ENCODE measurements around the gene SDC3. TPM values are rescaled to one million over a fixed set of nuclear protein-coding genes. Genes with fewer than 3 reads are reported as not detected.

Gene SDC3
- total and polyA plus RNA-seq, 2 of the 8 experiments (the other 6 are each of a cell fraction or from before 2014, with no cell fraction given): 7.0 to 27.0 TPM

DNA sequence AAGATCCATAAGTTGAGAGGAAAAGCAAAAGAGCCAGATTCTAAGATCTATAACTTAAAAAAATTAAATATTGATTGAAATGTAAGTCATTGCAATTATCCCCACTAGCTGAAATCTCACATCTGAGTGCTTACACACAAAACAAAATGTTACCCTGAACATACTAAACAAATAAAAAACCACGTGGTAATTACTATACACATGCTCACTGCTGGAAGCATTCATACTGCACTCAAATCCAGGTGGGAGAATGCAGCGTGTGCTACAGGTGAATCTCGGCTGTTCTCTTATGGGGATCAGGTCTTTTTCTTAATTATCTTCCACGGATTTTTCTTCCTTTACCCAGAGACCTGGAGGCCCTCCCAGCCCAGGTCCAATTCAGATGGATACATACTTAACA lies 74.3 kb downstream of the SDC3 start:
- Histone ChIP-seq H3K18ac (ENCODE audit: extremely low read depth, low read length) (no peak overlapping the region), H3K79me2 (ENCODE audit: control insufficient read depth in 1 of 2, insufficient read depth in 2 of 2, low read length in 2 of 2) (no peaks in the 10 kb centered on the region), H2AK5ac (ENCODE audit: low read depth, low read length) (no peak overlapping the region), H2BK20ac (ENCODE audit: low read length) (no peak overlapping the region), H2AFZ (ENCODE audit: low read length) (no peak overlapping the region), H2BK12ac (ENCODE audit: low read depth, low read length) (no peak overlapping the region), H3K14ac (ENCODE audit: insufficient read length) (no peak overlapping the region), H3K36me3 (ENCODE audit: control insufficient read depth in 2 of 4, insufficient read depth in 4 of 4, low read length in 3 of 4) (no peaks in the 10 kb centered on the region), H3K23me2 (ENCODE audit: low read depth, low read length) (no peaks in the 10 kb centered on the region), H3K79me1 (ENCODE audit: low read depth, low read length) (no peaks in the 10 kb centered on the region), H3K4me1 (replicated peaks in 1 of 4; ENCODE audit: control insufficient read depth in 3 of 4, insufficient read depth in 4 of 4, low read length in 3 of 4) (peaks cover 0 to 5% (median 0%) of the 10 kb centered on the region in 4 experiments; a peak in 1 of 7 replicates), H3K4me2 (ENCODE audit: insufficient read depth in 1 of 2, low read depth in 2 of 2, low read length in 2 of 2) (no peak overlapping the region), H2BK5ac (ENCODE audit: low read depth, low read length) (no peak overlapping the region), H3K56ac (replicated peaks; ENCODE audit: insufficient read length, low read depth, low read length) (no peak overlapping the region), H2BK15ac (ENCODE audit: low read length) (no peak overlapping the region), H4K8ac (ENCODE audit: extremely low read depth, insufficient read depth, low read length) (no peak overlapping the region), H3K23ac (ENCODE audit: insufficient read length) (no peak overlapping the region), H3K4ac (replicated peaks; ENCODE audit: insufficient read length, low read depth, low read length) (peak overlapping the region; percentile 27), H3K27me3 (replicated peaks in 1 of 4; ENCODE audit: control insufficient read depth in 3 of 4, extremely low read depth in 1 of 4, insufficient read depth in 3 of 4, low read length in 3 of 4) (no peaks in the 10 kb centered on the region), H3K4me3 (ENCODE audit: extremely low read depth in 1 of 4, insufficient read depth in 2 of 4, low read depth in 3 of 4, low read length in 4 of 4) (no peak overlapping the region), H3K9me3 (ENCODE audit: insufficient read depth in 2 of 2, low read depth in 1 of 2, low read length in 1 of 2) (no peaks in the 10 kb centered on the region; a peak in 1 of 4 replicates), H2BK120ac (replicated peaks; ENCODE audit: low read depth, low read length) (no peak overlapping the region), H3K9ac (replicated peaks in 1 of 4; ENCODE audit: extremely low read depth in 1 of 4, low read depth in 3 of 4, low read length in 3 of 4) (no peak overlapping the region), H4K91ac (replicated peaks; ENCODE audit: insufficient read length, low read length) (no peak overlapping the region), H4K20me1 (replicated peaks in 1 of 2; ENCODE audit: control insufficient read depth in 1 of 2, insufficient read depth in 2 of 2, low read length in 2 of 2) (no peaks in the 10 kb centered on the region), H3K27ac (ENCODE audit: low read depth, low read length) (no peak overlapping the region), H4K5ac (ENCODE audit: insufficient read length, low read depth, low read length) (no peak overlapping the region)
- 81% methylated on average over 4 of the region's 4 CpGs; no CpG with 5 or more reads in 1 of the 2 experiments for WGBS, 2 experiments (ENCODE audit: extremely low coverage in 1 of 2, insufficient coverage in 1 of 2, insufficient read length in 1 of 2, insufficient replicate concordance in 2 of 2, low coverage in 1 of 2, low lambda C conversion rate in 2 of 2, missing lambda C conversion rate in 1 of 2)
- ChIA-PET CTCF (ENCODE audit: partially characterized antibody) (interaction anchor here (3.1 kb wide), 1 partner anchor 32 kb away, joined by 13 read pairs; no protein-coding TSS in a partner anchor), POLR2A (ENCODE audit: partially characterized antibody) (interaction anchor here (1.8 kb wide), 1 partner anchor 16 kb away, joined by 4 read pairs; no protein-coding TSS in a partner anchor)
- DNase-seq (ENCODE audit: low read depth in 1 of 2, low spot score in 2 of 2): no peak
- TF ChIP-seq, protein P1, sequence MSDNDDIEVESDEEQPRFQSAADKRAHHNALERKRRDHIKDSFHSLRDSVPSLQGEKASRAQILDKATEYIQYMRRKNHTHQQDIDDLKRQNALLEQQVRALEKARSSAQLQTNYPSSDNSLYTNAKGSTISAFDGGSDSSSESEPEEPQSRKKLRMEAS (IDR thresholded peaks at IDR 0.05): no peak
- TF ChIP-seq PHF8 (conservative IDR thresholded peaks at IDR 0.05; ENCODE audit: low read depth, low read length) (no peak), FOSL1 (IDR thresholded peaks at IDR 0.05; ENCODE audit: insufficient read depth, low read depth, low read length) (no peak), TCF12 (IDR thresholded peaks at IDR 0.05; ENCODE audit: low read depth, low read length) (no peak), BACH1 (IDR thresholded peaks at IDR 0.05; ENCODE audit: low read length) (no peak), ASH2L (IDR thresholded peaks at IDR 0.05; ENCODE audit: low read length) (no peak)
- FAIRE-seq: no peak
